ENCODE measurements around the gene TSGA10IP.

Gene TSGA10IP

GRCh38 chr11:65918211-65919140, 26.8 kb upstream of the TSGA10IP start, which contains the start of gene C11orf68:
Gene C11orf68 (minus strand): TSS chr11:65919062. CDS start chr11:65919031, 31 bp downstream.
- peaks cover 46% of the 10 kb centered on the region for H3K36me3 ChIP-seq (ENCODE audit: control insufficient read depth, insufficient read depth, low read length)
- 9 to 12% methylated on average over 24 to 45 of the region's 77 CpGs for WGBS, 2 experiments (ENCODE audit: insufficient coverage in 2 of 2)
- H3K27ac ChIP-seq (ENCODE audit: low read depth, low read length, severe bottlenecking) = peak within 1 kb of the TSS; percentile 90
- H3K9me3 ChIP-seq (ENCODE audit: control insufficient read depth, low read length) = no peaks in the 10 kb centered on the region
- peak within 1 kb of the TSS; percentile 97 for H3K4me3 ChIP-seq (ENCODE audit: extremely low read depth, insufficient read depth, low read length, poor library complexity, severe bottlenecking)
- peaks cover 44% of the 10 kb centered on the region for H3K4me1 ChIP-seq (ENCODE audit: control insufficient read depth, insufficient read depth, low read length, poor library complexity, severe bottlenecking)

GRCh38 chr11:65919141-65919572, 26.1 kb upstream of the TSGA10IP start, which contains the start of gene DRAP1:
Gene DRAP1 (plus strand): TSS chr11:65919426. CDS start chr11:65919502, 76 bp downstream.
- Histone ChIP-seq H3K4me1 (ENCODE audit: control insufficient read depth, insufficient read depth, low read length, poor library complexity, severe bottlenecking) (peaks cover 44% of the 10 kb centered on the region), H3K36me3 (ENCODE audit: control insufficient read depth, insufficient read depth, low read length) (peaks cover 47% of the 10 kb centered on the region), H3K27ac (ENCODE audit: low read depth, low read length, severe bottlenecking) (peak within 1 kb of the TSS; percentile 90), H3K4me3 (ENCODE audit: extremely low read depth, insufficient read depth, low read length, poor library complexity, severe bottlenecking) (peak within 1 kb of the TSS; percentile 97), H3K9me3 (ENCODE audit: control insufficient read depth, low read length) (no peaks in the 10 kb centered on the region)
- WGBS, 2 experiments (ENCODE audit: insufficient coverage in 2 of 2) = 0% methylated on average over 41 to 44 of the region's 59 CpGs

- Histone ChIP-seq H3K4me3 (ENCODE audit: extremely low read depth, insufficient read depth, low read length, poor library complexity, severe bottlenecking) (peak overlapping the region; percentile 89), H3K9me3 (ENCODE audit: control insufficient read depth, low read length) (no peaks in the 10 kb centered on the region), H3K36me3 (ENCODE audit: control insufficient read depth, insufficient read depth, low read length) (peaks cover 52% of the 10 kb centered on the region), H3K27ac (ENCODE audit: low read depth, low read length, severe bottlenecking) (no peak overlapping the region), H3K4me1 (ENCODE audit: control insufficient read depth, insufficient read depth, low read length, poor library complexity, severe bottlenecking) (peaks cover 39% of the 10 kb centered on the region)
- WGBS, 2 experiments (ENCODE audit: insufficient coverage in 2 of 2) = 2 to 6% methylated on average over 28 to 46 of the region's 60 CpGs
Observed at GRCh38 chr11:65919573-65920371, 25.5 kb upstream of the TSGA10IP start.

GRCh38 chr11:65920372-65920802, 24.9 kb upstream of the TSGA10IP start:
- H3K9me3 ChIP-seq (ENCODE audit: control insufficient read depth, low read length) = no peaks in the 10 kb centered on the region
- H3K4me3 ChIP-seq (ENCODE audit: extremely low read depth, insufficient read depth, low read length, poor library complexity, severe bottlenecking) = peak overlapping the region; percentile 89
- 76 to 91% methylated on average over 13 to 14 of the region's 15 CpGs for WGBS, 2 experiments (ENCODE audit: insufficient coverage in 2 of 2)
- H3K27ac ChIP-seq (ENCODE audit: low read depth, low read length, severe bottlenecking) = no peak overlapping the region
- peaks cover 55% of the 10 kb centered on the region for H3K36me3 ChIP-seq (ENCODE audit: control insufficient read depth, insufficient read depth, low read length)
- peaks cover 33% of the 10 kb centered on the region for H3K4me1 ChIP-seq (ENCODE audit: control insufficient read depth, insufficient read depth, low read length, poor library complexity, severe bottlenecking)

GRCh38 chr11:65921033-65921555, 24.2 kb upstream of the TSGA10IP start:
- H3K4me1 ChIP-seq (ENCODE audit: control insufficient read depth, insufficient read depth, low read length, poor library complexity, severe bottlenecking) = peaks cover 28% of the 10 kb centered on the region
- H3K36me3 ChIP-seq (ENCODE audit: control insufficient read depth, insufficient read depth, low read length) = peaks cover 55% of the 10 kb centered on the region
- H3K4me3 ChIP-seq (ENCODE audit: extremely low read depth, insufficient read depth, low read length, poor library complexity, severe bottlenecking) = peak overlapping the region; percentile 89
- WGBS, 2 experiments (ENCODE audit: insufficient coverage in 2 of 2) = 94 to 100% methylated on average over 4 to 10 of the region's 12 CpGs
- H3K9me3 ChIP-seq (ENCODE audit: control insufficient read depth, low read length) = no peaks in the 10 kb centered on the region
- no peak overlapping the region for H3K27ac ChIP-seq (ENCODE audit: low read depth, low read length, severe bottlenecking)

GRCh38 chr11:65921876-65922275, 23.4 kb upstream of the TSGA10IP start:
- 92 to 94% methylated on average over 5 to 10 of the region's 10 CpGs for WGBS, 2 experiments (ENCODE audit: insufficient coverage in 2 of 2)
- peaks cover 51% of the 10 kb centered on the region for H3K36me3 ChIP-seq (ENCODE audit: control insufficient read depth, insufficient read depth, low read length)
- H3K27ac ChIP-seq (ENCODE audit: low read depth, low read length, severe bottlenecking) = no peak overlapping the region
- H3K4me3 ChIP-seq (ENCODE audit: extremely low read depth, insufficient read depth, low read length, poor library complexity, severe bottlenecking) = no peak overlapping the region
- H3K4me1 ChIP-seq (ENCODE audit: control insufficient read depth, insufficient read depth, low read length, poor library complexity, severe bottlenecking) = peaks cover 20% of the 10 kb centered on the region
- no peaks in the 10 kb centered on the region for H3K9me3 ChIP-seq (ENCODE audit: control insufficient read depth, low read length)

- H3K4me3 ChIP-seq (ENCODE audit: extremely low read depth, insufficient read depth, low read length, poor library complexity, severe bottlenecking) = no peak overlapping the region
- no peak overlapping the region for H3K27ac ChIP-seq (ENCODE audit: low read depth, low read length, severe bottlenecking)
- H3K36me3 ChIP-seq (ENCODE audit: control insufficient read depth, insufficient read depth, low read length) = peaks cover 44% of the 10 kb centered on the region
- peaks cover 13% of the 10 kb centered on the region for H3K4me1 ChIP-seq (ENCODE audit: control insufficient read depth, insufficient read depth, low read length, poor library complexity, severe bottlenecking)
- H3K9me3 ChIP-seq (ENCODE audit: control insufficient read depth, low read length) = no peaks in the 10 kb centered on the region
- 100% methylated on average over 3 of the region's 3 CpGs for WGBS, 2 experiments (ENCODE audit: insufficient coverage in 2 of 2)
Observed at GRCh38 chr11:65922565-65922964, 22.7 kb upstream of the TSGA10IP start.

- WGBS, 2 experiments (ENCODE audit: insufficient coverage in 2 of 2) = 83% methylated on average over 1 of the region's 2 CpGs; no CpG with 5 or more reads in 1 of the 2 experiments
- H3K27ac ChIP-seq (ENCODE audit: low read depth, low read length, severe bottlenecking) = no peak overlapping the region
- H3K4me1 ChIP-seq (ENCODE audit: control insufficient read depth, insufficient read depth, low read length, poor library complexity, severe bottlenecking) = peaks cover 5% of the 10 kb centered on the region
- no peak overlapping the region for H3K4me3 ChIP-seq (ENCODE audit: extremely low read depth, insufficient read depth, low read length, poor library complexity, severe bottlenecking)
- no peaks in the 10 kb centered on the region for H3K9me3 ChIP-seq (ENCODE audit: control insufficient read depth, low read length)
- peaks cover 39% of the 10 kb centered on the region for H3K36me3 ChIP-seq (ENCODE audit: control insufficient read depth, insufficient read depth, low read length)
Observed at GRCh38 chr11:65925397-65925796, 19.9 kb upstream of the TSGA10IP start.

- Histone ChIP-seq H3K9me3 (ENCODE audit: control insufficient read depth, low read length) (no peaks in the 10 kb centered on the region), H3K4me3 (ENCODE audit: extremely low read depth, insufficient read depth, low read length, poor library complexity, severe bottlenecking) (no peak overlapping the region), H3K27ac (ENCODE audit: low read depth, low read length, severe bottlenecking) (no peak overlapping the region), H3K4me1 (ENCODE audit: control insufficient read depth, insufficient read depth, low read length, poor library complexity, severe bottlenecking) (peaks cover 9% of the 10 kb centered on the region), H3K36me3 (ENCODE audit: control insufficient read depth, insufficient read depth, low read length) (peaks cover 14% of the 10 kb centered on the region)
- WGBS, 2 experiments (ENCODE audit: insufficient coverage in 2 of 2) = 76 to 89% methylated on average over 6 to 8 of the region's 9 CpGs
Observed at GRCh38 chr11:65927904-65928397, 17.3 kb upstream of the TSGA10IP start.

GRCh38 chr11:65928667-65929066, 16.6 kb upstream of the TSGA10IP start:
- H3K9me3 ChIP-seq (ENCODE audit: control insufficient read depth, low read length) = no peaks in the 10 kb centered on the region
- H3K27ac ChIP-seq (ENCODE audit: low read depth, low read length, severe bottlenecking) = no peak overlapping the region
- 87 to 91% methylated on average over 5 to 6 of the region's 6 CpGs for WGBS, 2 experiments (ENCODE audit: insufficient coverage in 2 of 2)
- peaks cover 9% of the 10 kb centered on the region for H3K4me1 ChIP-seq (ENCODE audit: control insufficient read depth, insufficient read depth, low read length, poor library complexity, severe bottlenecking)
- no peak overlapping the region for H3K4me3 ChIP-seq (ENCODE audit: extremely low read depth, insufficient read depth, low read length, poor library complexity, severe bottlenecking)
- H3K36me3 ChIP-seq (ENCODE audit: control insufficient read depth, insufficient read depth, low read length) = peaks cover 8% of the 10 kb centered on the region
